KMS-11 (cell line): Measurements from ENCODE around the gene SYT1.

Experiments used
- H2AFZ ChIP-seq: fragments of 200-600 bp; sonication (generic); 2 replicates; pipeline ENCODE4 v1.6.1; 2016; ENCODE audit warnings: antibody characterized with exemption, mixed run types, low read depth
- H3K27ac ChIP-seq: fragments of 200-600 bp; sonication (generic); 2 replicates; pipeline ENCODE4 v1.6.1; 2016; ENCODE audit warnings: mild to moderate bottlenecking, mixed run types
- H3K27me3 ChIP-seq: fragments of 200-600 bp; sonication (generic); 2 replicates; pipeline ENCODE4 v1.6.1; 2017; ENCODE audit warnings: mild to moderate bottlenecking, low read depth, mixed run types, moderate library complexity; ENCODE audit not compliant: insufficient read depth
- H3K36me3 ChIP-seq: fragments of 200-600 bp; sonication (generic); 2 replicates; pipeline ENCODE4 v1.6.1; 2017; ENCODE audit warnings: mild to moderate bottlenecking, mixed run types; ENCODE audit not compliant: insufficient read depth
- H3K4me1 ChIP-seq: fragments of 200-600 bp; sonication (generic); 2 replicates; pipeline ENCODE4 v1.6.1; 2016; ENCODE audit warnings: mild to moderate bottlenecking, low read depth, mixed run types; ENCODE audit not compliant: poor library complexity, severe bottlenecking
- H3K4me2 ChIP-seq: fragments of 200-600 bp; sonication (generic); 2 replicates; pipeline ENCODE4 v1.7.0; 2016; ENCODE audit warnings: mild to moderate bottlenecking, mixed run types
- H3K4me3 ChIP-seq: fragments of 200-600 bp; sonication (generic); IDR thresholded peaks from 2 replicates; pipeline ENCODE4 v1.6.1; 2017; ENCODE audit warnings: low read depth, low read length, mixed read lengths; ENCODE audit not compliant: insufficient read depth
- H3K79me2 ChIP-seq: fragments of 200-600 bp; sonication (generic); 2 replicates; pipeline ENCODE4 v1.6.1; 2016; ENCODE audit warnings: low read depth, mixed run types; ENCODE audit not compliant: insufficient read depth
- H3K9ac ChIP-seq: fragments of 200-600 bp; sonication (generic); 2 replicates; pipeline ENCODE4 v1.6.1; 2016; ENCODE audit warnings: mild to moderate bottlenecking, mixed run types
- H4K20me1 ChIP-seq: fragments of 200-600 bp; sonication (generic); 2 replicates; pipeline ENCODE4 v1.6.1; 2016; ENCODE audit warnings: mild to moderate bottlenecking, mixed run types; ENCODE audit not compliant: insufficient read depth
- TF ChIP-seq, protein P1 (sequence below): fragments of 200-600 bp; sonication (generic); conservative IDR thresholded peaks from 2 replicates; pipeline ENCODE4 v1.6.1; 2017; ENCODE audit warnings: low read depth, mild to moderate bottlenecking, antibody characterized with exemption, low read length, moderate library complexity, mixed read lengths

SYT1 gene

DNA sequence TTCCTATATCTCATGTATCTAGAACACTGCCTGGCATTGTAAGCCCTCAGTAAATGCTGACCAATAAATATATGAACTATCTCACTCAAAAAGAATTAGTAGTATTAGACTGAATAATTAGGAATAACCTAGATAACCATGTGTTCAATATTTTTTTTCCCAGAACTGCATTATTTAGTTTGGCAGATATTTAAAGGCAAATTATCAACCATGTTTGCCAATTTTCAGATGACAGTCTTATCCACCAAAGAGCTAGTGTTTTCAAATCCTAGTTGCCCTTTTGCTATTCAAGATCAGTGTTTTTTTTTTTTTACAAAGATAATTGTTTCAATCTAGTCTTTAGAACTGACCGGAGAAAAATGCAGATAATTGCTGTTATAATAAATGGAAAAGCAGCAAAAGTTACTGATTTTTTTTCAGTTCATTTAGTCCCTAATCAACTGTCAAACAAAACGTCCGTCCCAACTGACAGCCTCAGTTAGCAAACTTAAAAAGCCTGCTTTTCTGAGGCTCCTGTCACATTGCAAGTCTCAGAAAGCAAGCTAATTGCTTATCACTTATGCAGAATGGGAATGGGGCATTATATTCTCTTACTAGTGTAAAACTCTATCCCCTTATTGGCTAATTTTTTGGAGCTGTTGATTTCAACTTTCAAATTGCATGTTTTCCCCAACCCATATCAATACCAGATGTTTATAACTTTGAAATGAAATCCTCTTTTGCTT is 623.0 kb downstream of the SYT1 start:
- H3K79me2 ChIP-seq = no peaks in the 10 kb centered on the region
- H3K36me3 ChIP-seq = no peaks in the 10 kb centered on the region
- H3K27ac ChIP-seq = no peak overlapping the region
- H3K4me1 ChIP-seq = no peaks in the 10 kb centered on the region
- H3K4me3 ChIP-seq = no peak overlapping the region
- H3K27me3 ChIP-seq = no peaks in the 10 kb centered on the region
- H2AFZ ChIP-seq = no peak overlapping the region
- H4K20me1 ChIP-seq = no peaks in the 10 kb centered on the region
- TF ChIP-seq, protein P1, sequence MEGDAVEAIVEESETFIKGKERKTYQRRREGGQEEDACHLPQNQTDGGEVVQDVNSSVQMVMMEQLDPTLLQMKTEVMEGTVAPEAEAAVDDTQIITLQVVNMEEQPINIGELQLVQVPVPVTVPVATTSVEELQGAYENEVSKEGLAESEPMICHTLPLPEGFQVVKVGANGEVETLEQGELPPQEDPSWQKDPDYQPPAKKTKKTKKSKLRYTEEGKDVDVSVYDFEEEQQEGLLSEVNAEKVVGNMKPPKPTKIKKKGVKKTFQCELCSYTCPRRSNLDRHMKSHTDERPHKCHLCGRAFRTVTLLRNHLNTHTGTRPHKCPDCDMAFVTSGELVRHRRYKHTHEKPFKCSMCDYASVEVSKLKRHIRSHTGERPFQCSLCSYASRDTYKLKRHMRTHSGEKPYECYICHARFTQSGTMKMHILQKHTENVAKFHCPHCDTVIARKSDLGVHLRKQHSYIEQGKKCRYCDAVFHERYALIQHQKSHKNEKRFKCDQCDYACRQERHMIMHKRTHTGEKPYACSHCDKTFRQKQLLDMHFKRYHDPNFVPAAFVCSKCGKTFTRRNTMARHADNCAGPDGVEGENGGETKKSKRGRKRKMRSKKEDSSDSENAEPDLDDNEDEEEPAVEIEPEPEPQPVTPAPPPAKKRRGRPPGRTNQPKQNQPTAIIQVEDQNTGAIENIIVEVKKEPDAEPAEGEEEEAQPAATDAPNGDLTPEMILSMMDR = no peak
- H3K9ac ChIP-seq = no peak overlapping the region
- H3K4me2 ChIP-seq = no peak overlapping the region
